AG08396 (cell line): ENCODE measurements around the gene GTF3C1.
"Not testable (repeated sequence)": the region's sequence is repeated elsewhere in the genome, so short reads cannot be mapped to it uniquely, and the experiment has no call there.

Source experiments
- DNase-seq: peaks from one replicate; pipeline ENCODE4 v3.0.0; 2012; ENCODE audit warnings: low spot score, mixed read lengths

The GTF3C1 gene

DNA sequence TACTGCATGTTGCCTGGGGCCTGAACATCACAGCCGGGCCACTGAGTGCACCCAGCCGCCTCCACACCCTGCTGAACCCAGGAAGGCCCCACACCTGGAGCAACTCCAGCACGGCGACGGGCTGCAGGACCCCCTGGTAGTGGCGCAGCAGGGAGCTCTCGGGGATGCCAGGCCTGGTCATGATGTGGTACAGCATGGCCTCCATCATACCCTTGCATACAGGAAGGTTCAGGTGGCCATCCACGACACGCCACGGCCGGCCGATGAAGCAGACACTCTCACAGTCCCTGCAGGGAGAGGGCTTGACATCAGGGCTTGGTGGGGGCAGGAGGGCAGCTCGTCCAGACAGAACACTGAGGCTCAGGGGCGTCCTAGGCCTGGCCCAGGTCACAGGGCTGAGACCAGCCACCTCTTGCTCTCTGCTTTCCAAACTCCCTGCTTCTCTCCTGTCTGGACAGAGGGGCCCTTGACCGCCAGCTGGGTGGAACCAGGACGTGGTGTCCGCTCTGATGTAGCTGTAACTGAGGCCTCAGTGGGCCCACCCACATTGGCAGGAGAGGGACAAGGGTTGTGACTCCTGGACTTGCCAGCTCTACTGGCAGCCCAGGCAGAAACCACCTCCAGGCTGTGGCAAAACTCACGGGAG lies 87.4 kb downstream of the GTF3C1 start:
- DNase-seq = no peak

- DNase-seq = no peak
Observed at GRCh38 chr16:27461483-27462171, 88.1 kb downstream of the GTF3C1 start.

DNA sequence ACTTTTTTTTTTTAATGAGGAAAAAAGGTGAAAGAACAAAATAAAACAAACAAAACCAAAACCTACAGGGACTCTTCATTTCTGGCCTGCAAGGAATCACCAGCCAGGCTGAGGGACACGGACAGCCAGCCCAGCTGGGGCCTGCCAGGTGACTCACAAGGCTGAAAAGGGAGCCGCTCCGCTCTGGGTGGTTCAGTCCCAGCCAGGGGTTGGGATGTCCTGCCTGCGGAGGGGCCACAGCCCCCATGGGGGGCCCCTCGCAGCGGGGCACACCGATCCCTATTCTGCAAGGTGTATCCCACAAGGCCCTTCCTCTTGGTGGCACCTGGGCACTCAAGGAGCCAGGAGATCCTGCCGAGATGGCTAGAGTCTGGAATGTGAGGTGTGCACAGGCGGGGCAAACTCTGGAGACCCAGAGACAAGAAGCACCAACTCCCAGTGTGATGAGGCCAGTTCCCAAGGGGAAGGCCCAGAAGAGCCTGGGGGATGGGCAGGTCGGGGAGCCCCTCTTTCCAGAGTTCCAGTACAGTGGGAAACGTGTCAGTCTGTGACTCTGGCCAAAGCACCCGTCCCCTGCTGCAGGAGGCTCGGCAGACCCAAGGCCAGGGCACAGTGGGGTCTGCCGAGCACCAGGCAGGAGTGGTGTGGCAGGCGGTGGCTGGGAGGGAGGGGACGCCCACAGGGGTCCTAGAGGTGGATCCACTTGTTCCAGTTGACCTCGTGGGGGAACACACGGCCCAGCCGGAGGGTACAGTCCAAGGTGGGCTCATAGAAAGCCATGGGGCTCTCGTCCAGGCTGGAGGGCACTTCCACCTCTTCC lies 88.8 kb downstream of the GTF3C1 start:
- DNase-seq = no peak

GRCh38 chr16:27460213-27460612 lies 89.5 kb downstream of the GTF3C1 start:
- no peak for DNase-seq

DNA sequence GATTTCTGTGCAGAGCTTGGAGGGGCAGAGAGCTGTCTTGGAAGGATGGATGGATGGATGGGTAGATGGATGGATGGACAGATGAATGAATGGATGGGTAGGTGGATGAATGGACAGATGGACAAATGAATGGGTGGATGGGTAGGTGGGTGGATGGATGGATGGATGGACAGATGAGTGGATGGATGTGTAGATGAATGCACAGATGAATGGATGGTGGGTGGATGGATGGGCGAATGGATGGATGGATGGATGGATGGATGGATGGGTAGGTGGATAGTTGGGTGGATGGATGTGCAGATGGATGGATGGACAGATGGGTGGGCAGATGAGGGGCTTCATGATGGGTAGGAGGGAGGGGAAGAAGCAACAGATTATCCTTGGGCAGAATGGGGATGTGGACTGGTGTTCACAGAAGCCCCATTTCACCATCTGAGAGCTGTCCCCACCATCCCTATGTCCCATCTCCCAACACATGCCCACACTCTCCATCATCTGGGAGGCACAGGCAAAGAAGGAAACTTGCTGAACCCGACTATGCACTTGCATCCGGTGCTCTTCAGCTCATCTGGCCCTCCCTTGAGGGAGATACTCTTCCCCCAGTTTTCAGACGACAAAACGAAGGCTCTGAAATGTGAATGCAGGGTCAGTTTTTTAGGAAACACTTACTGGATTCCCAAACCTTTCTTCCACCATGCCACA lies 90.6 kb downstream of the GTF3C1 start:
- no peak for DNase-seq

DNA sequence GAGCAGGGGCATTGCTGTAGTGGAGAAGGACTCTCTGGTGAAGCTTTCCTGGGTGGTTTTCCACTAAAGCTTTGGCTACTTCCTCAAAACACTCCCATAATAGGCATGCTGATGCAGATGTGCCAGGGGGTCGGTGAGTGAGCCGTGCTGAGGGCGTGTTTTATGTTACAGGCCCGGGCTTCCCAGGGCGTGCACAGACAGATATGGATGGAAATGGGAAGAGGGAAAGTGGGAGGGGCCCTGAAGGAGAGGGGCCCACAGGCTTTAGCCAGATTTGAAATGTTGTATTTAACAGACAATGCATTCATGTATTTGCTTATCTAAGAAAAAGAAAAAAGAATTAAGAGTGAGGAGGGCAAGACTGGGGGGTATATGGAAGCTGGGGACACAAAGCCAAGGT lies 91.5 kb downstream of the GTF3C1 start:
- no peak for DNase-seq

- not testable (repeated sequence) for DNase-seq
Observed at GRCh38 chr16:27457605-27457900, 92.2 kb downstream of the GTF3C1 start.

GRCh38 chr16:27455700-27456099 lies 94.0 kb downstream of the GTF3C1 start:
- no peak for DNase-seq

- no peak for DNase-seq
Observed at GRCh38 chr16:27453494-27453825, 96.3 kb downstream of the GTF3C1 start.

DNA sequence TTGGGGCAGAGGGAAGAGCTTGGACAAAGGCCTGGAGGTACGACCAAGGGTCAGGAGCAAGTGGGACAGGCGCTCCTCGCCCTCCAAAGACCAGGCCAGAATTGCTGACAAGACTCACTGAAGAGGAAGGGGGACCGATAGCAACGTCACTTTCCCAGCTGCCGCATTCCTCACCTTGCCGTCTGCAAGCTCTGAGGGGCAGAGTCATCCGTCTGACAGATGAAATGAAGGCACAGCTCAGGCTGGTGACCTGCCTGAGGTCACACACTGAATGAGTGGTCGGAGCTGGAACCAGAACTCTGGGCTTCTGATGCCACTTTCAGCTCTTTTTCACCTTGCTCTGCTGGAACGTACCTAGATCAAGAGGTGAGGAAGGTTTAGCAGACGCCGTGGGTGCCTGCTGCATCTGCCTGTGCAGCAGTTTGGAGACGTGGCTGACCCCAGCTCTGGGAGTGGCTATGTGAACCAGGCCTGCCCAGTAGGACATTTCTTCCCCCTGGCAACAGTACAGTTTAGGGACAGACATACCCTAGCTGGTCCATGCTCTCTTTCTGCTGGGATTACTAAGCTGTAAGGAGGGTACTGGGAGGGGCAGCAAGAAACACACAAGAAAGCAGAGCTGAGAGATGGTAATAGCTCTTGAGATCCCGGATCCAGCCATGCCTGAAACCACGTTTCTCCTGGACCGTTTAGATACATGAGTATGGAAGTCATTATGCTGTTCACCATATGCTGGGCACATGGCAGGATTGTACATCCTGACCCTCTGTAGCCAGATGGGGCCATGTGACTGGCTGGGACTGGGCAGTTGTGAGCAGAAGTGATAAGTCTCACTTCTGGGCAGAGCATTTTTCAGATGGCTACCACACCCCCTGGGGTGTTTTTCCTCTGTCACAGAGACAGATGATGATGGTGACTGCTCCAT lies 96.9 kb downstream of the GTF3C1 start:
- DNase-seq = no peak

GRCh38 chr16:27450196-27450549 lies 99.5 kb downstream of the GTF3C1 start:
- no peak for DNase-seq

- DNase-seq = no peak
Observed at GRCh38 chr16:27449434-27450195, 100.1 kb downstream of the GTF3C1 start.

DNA sequence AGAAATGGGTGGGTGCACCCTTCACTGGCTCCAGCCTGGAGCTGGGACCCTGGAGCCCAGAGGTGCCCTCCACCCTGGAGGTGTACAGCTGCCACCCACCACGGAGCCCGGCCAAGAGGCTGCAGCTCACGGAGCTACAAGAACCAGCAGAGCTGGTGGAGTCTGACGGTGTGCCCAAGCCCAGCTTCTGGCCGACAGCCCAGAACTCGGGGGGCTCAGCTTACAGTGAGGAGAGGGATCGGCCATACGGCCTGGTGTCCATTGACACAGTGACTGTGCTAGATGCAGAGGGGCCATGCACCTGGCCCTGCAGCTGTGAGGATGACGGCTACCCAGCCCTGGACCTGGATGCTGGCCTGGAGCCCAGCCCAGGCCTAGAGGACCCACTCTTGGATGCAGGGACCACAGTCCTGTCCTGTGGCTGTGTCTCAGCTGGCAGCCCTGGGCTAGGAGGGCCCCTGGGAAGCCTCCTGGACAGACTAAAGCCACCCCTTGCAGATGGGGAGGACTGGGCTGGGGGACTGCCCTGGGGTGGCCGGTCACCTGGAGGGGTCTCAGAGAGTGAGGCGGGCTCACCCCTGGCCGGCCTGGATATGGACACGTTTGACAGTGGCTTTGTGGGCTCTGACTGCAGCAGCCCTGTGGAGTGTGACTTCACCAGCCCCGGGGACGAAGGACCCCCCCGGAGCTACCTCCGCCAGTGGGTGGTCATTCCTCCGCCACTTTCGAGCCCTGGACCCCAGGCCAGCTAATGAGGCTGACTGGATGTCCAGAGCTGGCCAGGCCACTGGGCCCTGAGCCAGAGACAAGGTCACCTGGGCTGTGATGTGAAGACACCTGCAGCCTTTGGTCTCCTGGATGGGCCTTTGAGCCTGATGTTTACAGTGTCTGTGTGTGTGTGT lies 100.9 kb downstream of the GTF3C1 start:
- DNase-seq = no peak

GRCh38 chr16:27447301-27447700 lies 102.4 kb downstream of the GTF3C1 start:
- no peak for DNase-seq

DNA sequence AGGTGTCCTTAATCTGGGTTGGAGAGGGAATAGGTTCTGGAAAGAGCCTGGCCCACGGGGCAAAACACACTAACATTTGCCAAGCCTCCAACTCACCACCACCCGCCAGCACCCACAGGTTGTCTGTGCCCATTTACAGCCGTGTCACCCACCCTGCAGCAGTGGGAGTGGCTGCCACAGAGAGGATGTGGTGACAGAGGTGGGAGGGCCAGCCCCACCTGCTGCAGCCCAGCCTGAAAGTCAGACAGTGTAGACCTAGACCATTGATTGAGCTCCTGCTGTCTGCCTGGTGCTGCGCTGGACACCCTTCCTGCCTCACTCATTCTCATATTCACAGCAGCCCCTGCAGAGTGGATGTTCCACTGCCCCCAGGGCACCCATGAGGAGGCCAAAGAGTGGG lies 103.0 kb downstream of the GTF3C1 start:
- no peak for DNase-seq

GRCh38 chr16:27445502-27446175 lies 104.1 kb downstream of the GTF3C1 start:
- no peak for DNase-seq

- DNase-seq = no peak
Observed at GRCh38 chr16:27444470-27444869, 105.2 kb downstream of the GTF3C1 start.

DNA sequence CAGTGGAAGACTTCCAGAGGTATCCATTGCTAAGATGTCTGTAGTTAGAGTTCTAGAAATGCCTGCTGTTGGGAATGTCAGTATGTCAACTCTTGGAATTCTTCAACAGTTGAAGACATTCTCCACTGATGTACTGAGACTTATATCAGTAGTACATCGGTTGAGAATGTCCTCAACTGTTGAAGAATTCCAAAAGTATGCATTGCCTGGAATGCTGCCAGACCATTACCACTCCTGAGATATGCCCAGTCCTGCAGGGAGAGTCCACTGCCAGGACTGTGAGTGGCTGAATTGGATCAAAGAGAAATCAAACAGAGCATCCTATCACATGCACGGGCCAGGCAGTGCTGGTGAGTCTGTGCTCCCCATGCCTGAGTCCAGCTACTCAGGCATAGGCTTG lies 105.7 kb downstream of the GTF3C1 start:
- peak; percentile 61 for DNase-seq

- no peak for DNase-seq
Observed at GRCh38 chr16:27441998-27442397, 107.7 kb downstream of the GTF3C1 start.
